GM21717 (cell line): ENCODE results near the gene RND3.

Experiments used
- ATAC-seq: cut with Tn5 transposase; IDR thresholded peaks from one replicate; pipeline ENCODE4 v1.9.1; 2021; ENCODE audit warnings: mild to moderate bottlenecking, moderate library complexity; ENCODE audit not compliant: unreplicated experiment

The RND3 gene

DNA sequence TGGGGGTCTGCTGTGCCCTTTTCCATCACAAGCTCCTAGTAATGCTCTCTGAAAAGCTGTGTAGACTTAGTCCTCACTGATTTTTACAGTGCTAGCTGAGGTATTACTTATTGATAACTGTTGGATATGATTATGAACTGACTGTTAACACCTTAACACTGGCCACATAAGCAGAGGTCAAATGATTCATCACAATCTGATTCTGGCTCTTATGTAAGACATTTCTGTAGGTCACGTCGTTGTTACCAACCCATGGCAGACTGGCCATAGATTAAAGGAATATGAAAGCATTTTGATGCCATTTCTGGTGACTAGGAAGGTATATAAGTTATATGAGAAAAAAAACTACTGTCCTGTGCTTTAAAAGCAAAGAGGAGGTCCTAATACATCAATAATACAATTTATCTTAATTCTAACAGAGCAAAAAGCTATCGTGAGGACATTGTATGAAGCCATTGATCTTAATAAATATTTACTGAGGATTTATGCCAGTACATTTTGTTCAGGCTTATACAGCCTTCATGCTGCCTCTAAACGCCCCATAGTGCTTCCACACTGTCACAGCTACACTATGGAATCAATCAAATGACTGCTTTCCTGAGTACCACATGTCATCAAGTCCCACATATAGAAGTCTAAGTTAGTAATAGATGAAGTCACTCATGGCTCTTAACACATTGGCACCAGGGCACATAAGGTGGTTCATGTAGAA lies 6.9 kb upstream of the RND3 start:
- no peak for ATAC-seq

GRCh38 chr2:150491943-150492342 lies 4.5 kb upstream of the RND3 start:
- ATAC-seq = no peak

GRCh38 chr2:150491430-150491829 lies 4.0 kb upstream of the RND3 start:
- ATAC-seq = no peak

GRCh38 chr2:150490466-150490865 lies 3.0 kb upstream of the RND3 start:
- ATAC-seq = no peak

- ATAC-seq = no peak
Observed at GRCh38 chr2:150486539-150487484, 655 bp downstream of the RND3 start.

DNA sequence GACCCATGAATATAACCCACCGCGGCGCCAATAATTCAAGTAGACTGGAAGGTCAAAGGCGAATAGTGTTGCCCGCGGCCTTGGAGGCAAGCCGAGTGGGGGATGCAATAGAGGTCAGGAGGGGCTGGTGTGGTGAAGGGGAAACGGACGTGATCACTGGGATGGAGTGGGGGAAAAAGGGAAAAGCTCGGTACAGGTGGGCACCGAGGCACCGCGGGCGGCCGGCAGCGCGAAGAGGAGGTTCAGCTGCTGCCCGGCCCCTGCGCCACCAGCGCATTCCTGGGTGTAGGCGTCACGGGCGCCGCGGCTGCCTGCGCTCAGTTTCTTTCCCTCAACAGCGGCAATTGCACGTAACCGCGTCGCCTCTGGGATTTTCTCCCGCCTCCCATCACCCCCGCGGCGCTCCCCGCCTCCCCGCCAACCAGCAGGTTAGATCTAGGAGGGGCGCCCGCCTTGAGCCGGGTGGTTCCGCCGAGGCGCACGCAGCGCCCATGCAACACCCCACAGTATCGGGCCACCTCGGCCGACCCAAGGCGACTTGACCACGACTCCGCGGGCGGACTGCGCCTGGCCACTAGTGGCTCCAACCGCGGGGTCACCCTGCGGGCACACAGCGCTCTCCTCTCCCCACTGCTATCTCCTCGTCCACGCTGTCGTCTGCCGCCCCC lies 1.5 kb downstream of the RND3 start:
- no peak for ATAC-seq

DNA sequence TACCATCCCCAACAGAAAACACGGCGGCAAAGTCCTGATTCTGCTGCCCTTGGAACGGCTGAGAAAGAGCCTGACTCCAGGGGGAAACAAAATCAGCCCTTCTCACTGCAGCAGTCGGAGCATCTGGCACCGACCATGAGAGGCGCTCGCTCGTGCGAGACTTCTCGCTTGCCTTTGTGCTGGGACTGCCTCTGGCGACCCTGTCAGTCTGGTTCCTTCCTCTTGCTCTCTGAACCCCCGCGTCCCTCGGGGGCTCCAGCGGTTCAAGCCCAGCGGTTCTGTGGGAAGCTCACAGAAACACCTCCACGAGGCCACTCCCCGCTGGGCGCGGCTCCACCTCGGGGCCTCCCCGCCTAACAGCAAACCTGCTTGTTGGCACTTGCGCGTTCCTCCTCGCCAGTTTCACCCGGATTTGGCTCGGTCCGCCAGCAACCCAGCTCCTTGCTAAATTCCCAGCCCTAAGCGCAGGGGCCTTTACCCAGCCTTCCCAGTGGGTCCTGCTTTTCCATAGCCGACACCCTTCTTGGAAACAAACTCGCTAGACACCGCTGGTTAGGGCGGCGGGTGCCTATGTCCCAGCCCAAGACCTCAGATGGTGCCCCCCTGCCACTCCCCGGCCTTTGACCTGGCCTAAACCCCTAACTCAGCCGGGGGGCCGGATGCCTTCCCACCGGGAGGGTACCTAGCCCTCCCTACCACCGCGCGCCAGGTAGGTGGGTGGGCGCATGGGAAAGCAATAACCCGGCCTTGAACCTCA lies 2.2 kb downstream of the RND3 start:
- no peak for ATAC-seq

GRCh38 chr2:150484461-150485021 lies 2.9 kb downstream of the RND3 start:
- ATAC-seq = no peak

DNA sequence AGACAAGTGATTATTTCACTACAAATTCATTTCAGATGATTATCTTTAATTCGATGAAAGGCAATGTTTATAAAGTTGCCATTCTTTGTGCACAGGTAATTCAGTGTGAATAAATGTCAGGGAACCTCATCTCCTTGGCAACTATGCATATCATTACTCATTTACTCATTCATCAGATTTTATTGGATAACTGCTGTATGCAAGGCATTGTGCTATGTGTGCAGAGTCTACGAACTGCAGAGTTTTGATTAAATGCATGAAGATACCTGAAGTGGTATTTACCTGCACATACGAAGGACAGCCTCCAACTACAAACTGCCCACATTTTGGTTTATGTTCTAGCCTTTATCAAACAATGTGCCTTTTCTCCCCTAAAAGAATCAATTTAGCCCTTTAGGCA lies 3.5 kb downstream of the RND3 start:
- no peak for ATAC-seq

GRCh38 chr2:150483532-150483931 lies 3.9 kb downstream of the RND3 start:
- ATAC-seq = no peak

GRCh38 chr2:150482667-150483400 lies 4.6 kb downstream of the RND3 start:
- no peak for ATAC-seq

DNA sequence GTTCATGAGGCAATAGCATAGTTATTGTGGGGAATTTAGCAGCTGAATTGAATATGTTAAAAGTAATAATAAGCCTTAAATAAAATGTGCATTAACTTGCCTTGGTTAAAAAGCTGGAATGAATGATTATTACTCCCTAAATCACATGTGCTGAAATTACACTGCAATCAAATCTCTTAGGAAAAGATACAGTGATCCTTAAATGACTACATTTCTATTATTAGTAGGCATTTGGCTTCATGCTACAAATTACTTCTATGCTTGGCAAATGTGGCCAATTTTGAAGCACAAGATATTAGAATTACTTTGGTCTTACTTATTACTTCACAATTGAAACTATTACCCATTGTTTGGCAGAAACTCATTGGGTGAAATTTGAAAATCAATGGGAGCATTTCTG lies 5.4 kb downstream of the RND3 start:
- no peak for ATAC-seq

- ATAC-seq = no peak
Observed at GRCh38 chr2:150480971-150481830, 6.3 kb downstream of the RND3 start.

DNA sequence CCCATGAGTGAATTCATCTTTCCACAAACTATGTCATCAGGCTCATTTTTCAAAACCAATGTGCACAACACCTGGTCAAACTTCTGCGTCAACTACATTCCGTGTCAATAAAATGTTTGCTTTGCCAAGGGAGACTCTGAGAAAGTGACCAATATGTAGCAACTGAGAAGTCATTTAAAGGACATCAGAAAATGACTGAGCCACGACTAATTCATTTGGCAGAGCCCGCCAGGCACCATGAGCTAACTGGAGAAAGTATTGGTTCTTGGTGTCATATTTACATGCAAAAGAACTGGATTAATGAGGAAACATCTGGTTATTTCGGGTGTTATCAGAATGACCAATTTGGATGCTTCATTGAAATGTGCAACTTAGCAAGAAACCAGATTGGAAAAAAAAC lies 7.2 kb downstream of the RND3 start:
- no peak for ATAC-seq

- ATAC-seq = no peak
Observed at GRCh38 chr2:150479075-150479915, 8.2 kb downstream of the RND3 start.

GRCh38 chr2:150478200-150478974 lies 9.1 kb downstream of the RND3 start:
- ATAC-seq = no peak

- ATAC-seq = no peak
Observed at GRCh38 chr2:150477347-150477746, 10.1 kb downstream of the RND3 start.
